ENCODE results near the gene REPS1. TPM values are rescaled to one million over a fixed set of nuclear protein-coding genes. Genes with fewer than 3 reads are reported as not detected.
A peak's percentile ranks its signal among the peaks of the same experiment; 100 is the strongest.

The REPS1 gene
- polyA plus RNA-seq, 1 donor from 2014 or later, result 22.0 TPM

DNA sequence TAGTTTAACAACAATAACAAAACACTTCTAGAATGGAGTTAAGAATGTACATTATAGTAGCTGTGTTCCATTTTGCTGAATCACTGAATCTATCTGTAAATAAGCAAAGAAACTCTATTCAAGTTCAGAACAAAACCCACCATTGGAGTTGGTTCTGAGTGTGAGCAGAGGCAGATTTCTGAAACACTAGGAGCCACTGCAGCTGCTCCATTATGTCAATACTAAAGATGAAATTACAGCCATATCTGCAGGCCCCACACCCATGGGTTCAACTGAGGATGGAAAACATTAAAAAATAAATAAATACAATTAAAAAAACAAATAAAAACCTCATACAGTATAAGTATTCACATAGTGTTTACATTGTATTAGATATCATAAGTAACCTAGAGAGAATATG lies 91.0 kb downstream of the REPS1 start:
- H3K27ac Mint-ChIP-seq, result no peak overlapping the region
- H3K4me3 Mint-ChIP-seq, result no peak overlapping the region
- no peaks in the 10 kb centered on the region for H3K27me3 Mint-ChIP-seq
- H3K9me3 Mint-ChIP-seq, result no peaks in the 10 kb centered on the region
- H3K36me3 Mint-ChIP-seq, result peaks cover 5% of the 10 kb centered on the region
- H3K4me1 Mint-ChIP-seq, result no peaks in the 10 kb centered on the region

DNA sequence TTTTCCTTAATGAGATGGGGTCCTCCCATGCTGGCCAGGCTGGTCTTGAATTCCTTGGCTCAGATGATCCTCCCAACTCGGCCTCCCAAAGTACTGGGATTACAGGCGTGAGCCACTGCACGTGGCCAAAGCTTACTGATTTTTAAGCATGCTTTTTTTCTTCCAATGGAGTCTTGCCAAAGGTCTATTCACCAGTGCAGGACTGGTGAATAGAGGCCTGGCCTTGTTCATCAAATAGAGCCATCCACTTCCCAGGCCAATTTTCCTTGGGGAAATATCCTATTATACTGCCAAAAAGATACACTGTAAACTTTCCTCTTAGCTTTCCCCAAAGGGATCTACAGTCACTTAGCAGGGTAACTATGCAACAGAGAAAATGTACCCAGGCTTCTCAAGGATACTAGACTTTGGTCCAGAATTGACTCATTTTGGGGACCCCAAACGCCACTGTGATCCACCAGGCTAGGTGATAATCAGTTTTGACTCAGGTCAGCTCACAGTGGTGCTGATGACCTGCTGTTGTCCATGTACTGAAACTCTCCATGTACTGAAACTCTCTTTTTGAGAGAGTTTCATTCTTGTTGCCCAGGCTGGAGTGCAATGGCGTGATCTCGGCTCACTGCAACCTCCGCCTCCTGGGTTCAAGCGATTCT lies 91.8 kb downstream of the REPS1 start:
- Mint-ChIP-seq H3K27me3 (no peaks in the 10 kb centered on the region), H3K36me3 (peaks cover 5% of the 10 kb centered on the region), H3K27ac (no peak overlapping the region), H3K4me1 (no peaks in the 10 kb centered on the region), H3K9me3 (no peaks in the 10 kb centered on the region), H3K4me3 (no peak overlapping the region)

DNA sequence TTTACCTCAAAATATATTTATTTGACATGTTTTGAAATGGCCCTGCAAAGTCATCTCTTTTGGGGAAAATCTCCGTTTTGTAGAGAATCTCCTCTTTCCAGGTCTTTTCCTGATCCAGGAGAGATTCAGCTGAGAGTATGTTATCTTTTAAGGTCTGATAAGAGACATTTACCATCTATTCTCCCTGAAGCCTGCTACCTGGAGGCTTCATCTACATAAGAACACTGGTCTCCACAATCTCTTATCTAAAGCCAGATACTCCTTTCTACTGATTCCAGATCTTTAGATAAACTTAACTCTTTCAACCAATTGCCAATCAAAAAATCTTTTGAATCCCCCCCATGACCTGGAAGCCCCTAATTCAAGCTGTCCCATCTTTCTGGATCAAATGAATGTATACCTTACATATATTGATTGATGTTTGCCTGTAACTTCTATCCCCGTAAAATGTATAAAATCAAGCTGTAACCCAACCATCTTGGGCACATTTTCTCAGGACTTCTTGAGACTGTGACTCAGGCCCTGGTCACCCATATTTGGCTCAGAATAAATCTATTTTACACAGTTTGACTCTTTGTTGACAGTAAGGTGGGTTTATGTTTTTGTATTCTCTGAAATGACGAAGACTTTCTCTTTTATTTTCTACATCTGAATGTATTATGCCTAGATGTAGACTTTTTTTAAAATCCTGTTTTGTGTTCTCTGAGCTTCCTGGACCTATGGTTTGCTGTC lies 96.6 kb downstream of the REPS1 start:
- H3K4me1 Mint-ChIP-seq, result no peaks in the 10 kb centered on the region
- H3K27me3 Mint-ChIP-seq, result no peaks in the 10 kb centered on the region
- H3K9me3 Mint-ChIP-seq, result peaks cover 0 to 5% (median 3%) of the 10 kb centered on the region in 3 donors
- no peak overlapping the region for H3K27ac Mint-ChIP-seq
- peaks cover 1% of the 10 kb centered on the region for H3K36me3 Mint-ChIP-seq
- H3K4me3 Mint-ChIP-seq, result no peak overlapping the region

DNA sequence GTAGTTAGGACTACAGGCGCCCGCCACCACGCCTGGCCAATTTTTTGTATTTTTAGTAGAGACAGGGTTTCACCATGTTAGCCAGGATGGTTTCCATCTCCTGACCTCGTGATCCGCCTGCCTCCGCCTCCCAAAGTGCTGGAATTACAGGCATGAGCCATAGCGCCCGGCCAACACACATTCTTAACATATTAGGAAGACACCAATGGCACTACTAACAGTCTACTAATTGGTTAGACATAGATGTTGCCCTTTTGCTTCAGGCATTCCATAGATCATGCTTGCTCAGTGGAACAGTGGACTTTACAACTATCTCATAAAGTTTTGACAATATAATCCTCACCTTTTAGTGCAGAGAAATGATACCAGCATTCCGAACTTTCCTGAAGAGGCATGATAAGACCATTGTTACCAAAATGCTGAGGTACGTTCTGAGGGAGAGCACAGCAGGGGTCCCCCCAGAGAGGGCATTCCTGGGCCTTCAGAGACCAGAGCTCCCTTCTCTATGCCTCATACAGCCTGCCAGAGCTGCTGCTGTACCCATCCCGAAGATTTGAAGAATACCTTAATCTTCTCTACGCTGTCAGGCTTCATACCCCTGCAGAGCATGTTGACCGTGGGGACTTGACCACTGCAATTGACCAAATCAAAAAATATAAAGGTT lies 102.8 kb downstream of the REPS1 start:
- Mint-ChIP-seq H3K4me3 (no peak overlapping the region), H3K9me3 (no peaks in the 10 kb centered on the region), H3K36me3 (no peaks in the 10 kb centered on the region), H3K27me3 (no peaks in the 10 kb centered on the region), H3K4me1 (no peaks in the 10 kb centered on the region), H3K27ac (no peak overlapping the region)

DNA sequence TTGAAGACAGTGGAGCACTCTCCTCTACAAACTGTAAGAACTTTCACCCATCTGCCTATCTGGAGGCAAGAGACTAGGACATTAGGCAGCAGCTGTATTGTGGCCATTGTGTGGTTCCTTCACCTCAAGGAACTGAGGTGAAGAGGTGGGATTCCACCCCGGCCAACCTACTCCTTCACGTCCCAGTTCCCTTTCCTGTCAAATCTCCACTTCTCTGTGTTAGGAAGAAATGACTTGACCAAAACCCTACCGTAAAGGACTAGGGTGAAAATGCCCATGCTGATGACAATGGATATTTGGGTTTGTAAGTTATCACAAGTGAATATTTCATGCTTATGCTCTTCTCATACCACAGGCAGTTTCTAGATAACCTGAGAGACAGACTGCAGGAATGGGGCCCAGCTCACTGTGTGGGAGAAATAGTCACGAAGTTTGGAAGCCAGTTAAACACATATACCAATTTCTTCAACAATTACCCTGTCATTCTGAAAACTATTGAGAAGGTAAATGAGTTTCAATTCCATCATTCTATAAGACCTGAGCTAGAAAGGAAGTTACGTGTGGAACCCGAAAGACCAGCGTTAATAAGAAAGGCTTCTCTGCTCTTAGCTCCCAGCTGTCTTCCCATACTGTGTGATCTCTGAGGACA lies 105.6 kb downstream of the REPS1 start:
- Mint-ChIP-seq H3K4me1 (no peaks in the 10 kb centered on the region), H3K36me3 (no peaks in the 10 kb centered on the region), H3K4me3 (no peak overlapping the region), H3K27me3 (no peaks in the 10 kb centered on the region), H3K9me3 (no peaks in the 10 kb centered on the region), H3K27ac (no peak overlapping the region)

DNA sequence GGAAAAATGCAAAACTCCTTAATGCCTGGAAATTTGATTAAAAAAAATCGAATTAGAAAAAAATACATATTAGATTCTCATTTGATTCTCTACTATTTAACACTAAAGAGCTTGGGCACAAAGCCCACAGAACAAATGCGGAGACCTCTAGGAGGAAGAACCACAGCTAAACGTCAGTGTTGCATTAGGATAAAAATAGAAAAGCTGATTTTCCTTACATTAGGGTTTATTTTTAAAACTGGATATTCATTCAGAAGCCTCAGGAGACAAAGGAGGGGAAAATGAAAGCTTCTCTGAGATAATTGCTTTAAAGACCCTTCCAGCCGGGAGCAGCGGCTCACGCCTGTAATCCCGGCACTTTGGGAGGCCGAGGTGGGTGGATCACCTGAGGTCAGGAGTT lies 114.9 kb downstream of the REPS1 start:
- no peaks in the 10 kb centered on the region for H3K9me3 Mint-ChIP-seq
- no peak overlapping the region for H3K4me3 Mint-ChIP-seq
- no peak overlapping the region for H3K27ac Mint-ChIP-seq
- H3K4me1 Mint-ChIP-seq, result peaks cover 6 to 9% (median 7%) of the 10 kb centered on the region in 3 donors
- no peaks in the 10 kb centered on the region for H3K27me3 Mint-ChIP-seq
- H3K36me3 Mint-ChIP-seq, result no peaks in the 10 kb centered on the region

DNA sequence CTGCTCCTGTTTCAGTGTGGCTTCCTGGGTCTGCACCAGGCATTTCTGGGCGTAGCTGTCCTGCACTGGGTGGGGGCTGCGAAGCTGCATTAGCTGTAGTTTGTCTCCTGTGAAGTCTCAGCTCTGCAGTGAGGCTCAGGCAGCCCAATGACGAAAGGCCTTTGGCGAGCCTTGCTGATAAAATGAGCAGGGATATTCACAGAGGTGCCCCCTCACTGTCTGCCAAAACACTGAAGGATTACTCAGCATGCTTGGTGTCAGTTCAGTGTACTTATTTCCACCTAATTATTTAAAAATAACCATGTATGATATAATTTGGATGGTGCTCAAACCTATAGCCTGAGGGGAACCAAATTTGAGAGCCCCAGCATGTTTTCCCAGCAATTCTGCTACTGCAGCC lies 118.7 kb downstream of the REPS1 start:
- Mint-ChIP-seq H3K4me3 (no peak overlapping the region), H3K9me3 (no peaks in the 10 kb centered on the region), H3K4me1 (peaks cover 6 to 9% (median 7%) of the 10 kb centered on the region in 3 donors), H3K27ac (no peak overlapping the region), H3K27me3 (no peaks in the 10 kb centered on the region), H3K36me3 (no peaks in the 10 kb centered on the region)

DNA sequence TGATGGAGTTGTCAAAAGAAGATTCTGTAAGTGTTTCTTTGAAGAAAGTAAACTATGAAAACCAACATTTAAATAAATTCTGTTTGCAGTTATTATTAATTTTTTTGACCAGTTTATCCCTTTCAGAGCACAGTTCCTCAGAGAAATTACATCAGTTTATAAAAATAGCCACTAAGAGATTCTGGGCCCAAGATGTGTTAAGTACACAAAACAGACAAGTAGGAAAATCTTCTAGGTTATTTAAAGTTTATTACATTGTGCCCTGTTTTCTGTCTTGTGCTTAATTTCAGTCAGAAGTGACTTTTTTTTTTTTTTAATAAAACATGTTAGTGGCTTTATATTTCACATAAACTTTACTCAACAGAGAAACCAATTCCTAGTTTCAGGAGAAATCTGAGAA lies 119.9 kb downstream of the REPS1 start:
- H3K4me3 Mint-ChIP-seq, result no peak overlapping the region
- peak overlapping the region in 1 of 3 donors; percentile 1 for H3K27ac Mint-ChIP-seq
- H3K4me1 Mint-ChIP-seq, result peaks cover 6 to 9% (median 7%) of the 10 kb centered on the region in 3 donors
- no peaks in the 10 kb centered on the region for H3K9me3 Mint-ChIP-seq
- no peaks in the 10 kb centered on the region for H3K27me3 Mint-ChIP-seq
- no peaks in the 10 kb centered on the region for H3K36me3 Mint-ChIP-seq

DNA sequence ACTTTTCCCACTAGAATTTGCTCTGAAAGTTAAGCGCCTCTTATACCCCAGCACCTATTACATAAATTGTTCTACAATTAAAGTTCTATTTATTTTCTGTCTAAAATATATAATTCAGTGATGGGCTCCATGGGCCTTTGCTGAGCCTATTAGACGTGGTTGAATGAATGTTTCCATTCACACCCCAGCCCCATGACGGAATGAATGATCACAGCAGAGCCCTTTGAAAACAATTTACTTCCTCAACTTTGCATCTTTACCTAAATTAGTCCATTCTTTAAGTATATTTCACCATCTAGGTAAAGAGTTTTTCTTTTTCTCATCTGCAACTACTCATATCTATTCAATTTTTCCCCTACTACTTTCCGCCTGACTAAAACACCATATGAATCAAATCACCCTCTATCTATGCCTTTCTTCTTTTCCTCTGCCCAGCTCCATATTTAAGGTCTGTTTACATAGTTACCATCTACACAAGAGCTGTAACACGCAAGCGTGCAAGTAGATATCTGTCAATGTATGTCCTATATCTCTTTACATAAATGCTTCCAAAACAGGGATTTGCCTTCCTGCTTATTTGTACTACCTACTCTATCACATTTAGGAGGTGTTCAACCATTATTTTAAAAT lies 122.5 kb downstream of the REPS1 start:
- Mint-ChIP-seq H3K9me3 (no peaks in the 10 kb centered on the region), H3K36me3 (no peaks in the 10 kb centered on the region), H3K4me1 (peaks cover 6 to 9% (median 7%) of the 10 kb centered on the region in 3 donors), H3K4me3 (peak overlapping the region in 1 of 4 donors; percentile 44), H3K27ac (no peak overlapping the region), H3K27me3 (peaks cover 3% of the 10 kb centered on the region)

DNA sequence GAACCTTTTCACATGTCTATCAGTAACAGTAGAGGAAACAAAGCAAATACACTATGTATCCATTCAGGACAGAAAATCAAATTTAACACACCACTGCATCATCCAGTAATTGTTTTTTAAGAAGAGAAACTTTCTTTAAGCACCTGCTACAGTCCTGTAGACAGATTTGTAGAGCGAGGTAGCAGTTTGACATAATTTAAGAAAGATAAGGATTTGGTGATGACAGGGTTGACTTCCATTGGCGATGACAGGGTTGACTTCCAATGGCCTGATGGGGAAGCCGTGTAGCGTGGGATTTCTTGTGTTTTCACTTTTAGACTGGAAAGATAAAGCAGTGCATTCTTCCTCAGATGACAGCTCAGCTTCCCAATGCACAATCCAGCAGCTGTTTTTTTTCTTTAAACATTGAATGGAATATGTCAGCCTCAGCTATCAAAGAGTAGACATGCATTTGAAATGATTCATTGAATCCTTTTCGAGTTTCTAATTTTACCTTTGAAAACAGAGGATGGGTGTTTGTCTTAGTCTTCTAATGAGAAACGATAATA lies 123.6 kb downstream of the REPS1 start:
- H3K9me3 Mint-ChIP-seq, result no peaks in the 10 kb centered on the region
- no peak overlapping the region for H3K4me3 Mint-ChIP-seq
- no peak overlapping the region for H3K27ac Mint-ChIP-seq
- peaks cover 3% of the 10 kb centered on the region for H3K27me3 Mint-ChIP-seq
- H3K4me1 Mint-ChIP-seq, result no peaks in the 10 kb centered on the region
- no peaks in the 10 kb centered on the region for H3K36me3 Mint-ChIP-seq

DNA sequence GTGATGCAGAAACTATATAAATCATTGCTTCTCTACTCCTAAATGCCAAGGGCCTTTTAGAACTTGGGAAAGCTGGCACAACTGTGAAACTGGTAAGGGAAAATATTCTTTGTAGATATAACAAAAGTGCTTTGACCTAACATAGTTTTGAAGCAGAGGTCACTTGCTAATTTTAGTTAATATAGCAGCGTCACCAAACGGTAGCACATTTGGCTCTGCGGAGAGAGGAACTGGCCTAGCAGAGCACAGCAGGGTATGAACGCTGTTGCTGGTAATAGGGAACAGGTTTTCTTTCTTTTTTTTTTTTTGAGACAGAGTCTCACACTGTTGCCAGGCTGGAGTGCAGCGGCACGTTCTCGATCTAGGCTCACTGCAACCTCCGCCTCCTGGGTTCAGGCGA lies 124.7 kb downstream of the REPS1 start:
- H3K36me3 Mint-ChIP-seq, result no peaks in the 10 kb centered on the region

DNA sequence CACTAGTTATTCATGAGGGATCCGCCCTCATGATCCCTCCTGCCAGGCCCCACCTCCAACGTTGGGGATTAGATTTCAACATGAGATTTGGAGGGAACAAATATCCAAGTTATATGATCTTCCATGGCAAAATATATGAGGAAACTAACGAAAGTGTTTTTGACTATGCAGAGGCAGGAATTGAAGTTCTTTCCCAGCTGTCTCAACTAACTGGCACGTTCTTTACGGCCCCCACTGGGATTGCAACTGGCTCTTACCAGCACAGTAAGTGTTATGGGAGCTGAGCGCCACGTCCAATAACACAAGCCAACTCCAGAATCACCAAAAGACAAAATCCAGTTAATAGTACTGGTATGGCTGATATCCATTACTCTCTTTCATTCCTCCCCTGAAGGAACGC lies 125.6 kb downstream of the REPS1 start:
- no peak overlapping the region for H3K4me3 Mint-ChIP-seq
- peaks cover 3% of the 10 kb centered on the region for H3K27me3 Mint-ChIP-seq
- H3K9me3 Mint-ChIP-seq, result no peaks in the 10 kb centered on the region
- H3K27ac Mint-ChIP-seq, result peak overlapping the region in 1 of 3 donors; percentile 31
- no peaks in the 10 kb centered on the region for H3K4me1 Mint-ChIP-seq
- H3K36me3 Mint-ChIP-seq, result no peaks in the 10 kb centered on the region

More for the DNA sequence above, 124.7 kb downstream of the REPS1 start:
- H3K4me1 Mint-ChIP-seq, result no peaks in the 10 kb centered on the region
- H3K4me3 Mint-ChIP-seq, result no peak overlapping the region
- peaks cover 3% of the 10 kb centered on the region for H3K27me3 Mint-ChIP-seq
- no peak overlapping the region for H3K27ac Mint-ChIP-seq
- no peaks in the 10 kb centered on the region for H3K9me3 Mint-ChIP-seq

DNA sequence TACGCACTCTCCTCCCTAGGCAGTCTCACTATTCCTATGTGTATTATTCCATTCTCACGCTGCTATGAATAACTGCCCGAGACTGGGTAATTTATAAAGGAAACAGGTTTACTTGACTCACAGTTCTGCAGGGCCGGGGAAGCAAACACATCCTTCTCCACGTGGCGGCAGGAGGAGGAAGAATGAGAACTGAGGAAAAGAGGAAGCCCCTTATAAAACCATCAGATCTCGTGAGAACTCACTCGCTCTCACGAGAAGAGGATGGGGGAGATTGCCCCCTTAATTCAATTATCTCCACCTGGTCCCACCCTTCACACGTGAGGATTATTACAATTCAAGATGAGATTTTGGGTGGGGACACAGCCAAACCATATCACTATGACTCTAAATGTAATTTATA lies 130.3 kb downstream of the REPS1 start:
- Mint-ChIP-seq H3K9me3 (no peaks in the 10 kb centered on the region), H3K27me3 (peaks cover 5% of the 10 kb centered on the region), H3K4me1 (peaks cover 0 to under 1% (median 0%) of the 10 kb centered on the region in 3 donors), H3K36me3 (peaks cover 2% of the 10 kb centered on the region), H3K27ac (no peak overlapping the region), H3K4me3 (no peak overlapping the region)

DNA sequence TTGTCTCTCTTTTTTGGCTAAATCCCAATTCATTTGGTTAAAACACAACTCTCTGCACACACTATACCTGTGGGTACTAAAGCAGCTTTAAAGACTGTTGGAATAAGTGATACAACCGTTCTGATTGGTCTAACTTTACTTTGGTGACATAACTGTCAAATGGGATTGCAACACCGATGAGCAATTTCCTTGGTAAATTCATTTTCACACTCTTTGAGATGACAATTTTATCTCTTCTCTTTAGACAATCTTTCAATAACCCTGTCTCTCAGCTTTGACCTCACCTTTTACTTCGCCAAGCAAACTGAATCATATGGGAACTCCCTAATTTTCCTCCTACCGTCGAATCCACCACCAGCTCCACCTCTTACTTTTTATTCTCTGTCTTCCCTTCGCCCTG lies 131.4 kb downstream of the REPS1 start:
- H3K4me3 Mint-ChIP-seq, result no peak overlapping the region
- no peaks in the 10 kb centered on the region for H3K9me3 Mint-ChIP-seq
- H3K27ac Mint-ChIP-seq, result no peak overlapping the region
- H3K36me3 Mint-ChIP-seq, result peaks cover 2% of the 10 kb centered on the region
- H3K27me3 Mint-ChIP-seq, result peaks cover 10% of the 10 kb centered on the region
- peaks cover 0 to 3% (median 2%) of the 10 kb centered on the region in 3 donors for H3K4me1 Mint-ChIP-seq
